ENCODE results near the gene HSD17B12.

The HSD17B12 gene

GRCh38 chr11:43734256-43734655 is 53.7 kb downstream of the HSD17B12 start:
- H3K4me3 ChIP-seq (ENCODE audit: low read depth, low read length): no peak overlapping the region
- DNase-seq (ENCODE audit: low read depth, low spot score): no peak
- ChIA-PET POLR2A (no interaction called here), CTCF (no interaction called here)
- TF ChIP-seq CTCF (IDR thresholded peaks at IDR 0.05; ENCODE audit: insufficient read depth, low read length, missing control alignments): no peak

GRCh38 chr11:43735115-43735514 is 54.6 kb downstream of the HSD17B12 start:
- POLR2A ChIA-PET: no interaction called here

GRCh38 chr11:43735961-43736360 is 55.4 kb downstream of the HSD17B12 start:
- DNase-seq (ENCODE audit: low read depth, low spot score): peak; percentile 24
- H3K4me3 ChIP-seq (ENCODE audit: low read depth, low read length): no peak overlapping the region
- peak; percentile 5 for TF ChIP-seq CTCF (IDR thresholded peaks at IDR 0.05; ENCODE audit: insufficient read depth, low read length, missing control alignments)
- ChIA-PET POLR2A (no interaction called here), CTCF (interaction anchor here (1.2 kb wide), 1 partner anchor 169 kb away, joined by 4 read pairs; no protein-coding TSS in a partner anchor)

More at GRCh38 chr11:43735115-43735514, 54.6 kb downstream of the HSD17B12 start:
- no peak overlapping the region for H3K4me3 ChIP-seq (ENCODE audit: low read depth, low read length)
- no peak for TF ChIP-seq CTCF (IDR thresholded peaks at IDR 0.05; ENCODE audit: insufficient read depth, low read length, missing control alignments)
- DNase-seq (ENCODE audit: low read depth, low spot score): no peak
- CTCF ChIA-PET: no interaction called here

- CTCF ChIA-PET: interaction anchor here (1.0 to 1.9 kb wide), 4 partner anchors 10 to 170 kb away, joined by 3 to 4 read pairs (median 4); no protein-coding TSS in a partner anchor
- POLR2A ChIA-PET: interaction anchor here (0.9 to 1.5 kb wide), 2 partner anchors 56 to 94 kb away, joined by 4 to 5 read pairs; partner anchors contain the start of gene HSD17B12
- no peak overlapping the region; the same call in 1 of the 2 replicates for H3K4me3 ChIP-seq (ENCODE audit: low read depth, low read length)
- TF ChIP-seq CTCF (IDR thresholded peaks at IDR 0.05; ENCODE audit: insufficient read depth, low read length, missing control alignments): no peak
- peak; percentile 40 for DNase-seq (ENCODE audit: low read depth, low spot score)
These were observed 56.1 kb downstream of the HSD17B12 start for GRCh38 chr11:43736502-43737200.

GRCh38 chr11:43737201-43737590 is 56.7 kb downstream of the HSD17B12 start:
- DNase-seq (ENCODE audit: low read depth, low spot score): no peak
- TF ChIP-seq CTCF (IDR thresholded peaks at IDR 0.05; ENCODE audit: insufficient read depth, low read length, missing control alignments): no peak
- ChIA-PET POLR2A (interaction anchor here (0.9 to 1.5 kb wide), 2 partner anchors 57 to 94 kb away, joined by 4 to 5 read pairs; partner anchors contain the start of gene HSD17B12), CTCF (interaction anchor here (0.8 to 1.9 kb wide), 5 partner anchors 10 to 170 kb away, joined by 3 to 4 read pairs (median 4); no protein-coding TSS in a partner anchor)
- no peak overlapping the region for H3K4me3 ChIP-seq (ENCODE audit: low read depth, low read length)

GRCh38 chr11:43738600-43739409 is 58.3 kb downstream of the HSD17B12 start:
- ChIA-PET POLR2A (no interaction called here), CTCF (no interaction called here)
- H3K4me3 ChIP-seq (ENCODE audit: low read depth, low read length): no peak overlapping the region; the same call in 1 of the 2 replicates
- DNase-seq (ENCODE audit: low read depth, low spot score): peak; percentile 58
- TF ChIP-seq CTCF (IDR thresholded peaks at IDR 0.05; ENCODE audit: insufficient read depth, low read length, missing control alignments): no peak

All from AG04449 (cell line).